Measurements from ENCODE around the gene KCNT2.
A peak's percentile ranks its signal among the peaks of the same experiment; 100 is the strongest.
"Not testable (repeated sequence)": the region's sequence is repeated elsewhere in the genome, so short reads cannot be mapped to it uniquely, and the experiment has no call there.

Gene KCNT2

GRCh38 chr1:196510451-196510850, 97.8 kb downstream of the KCNT2 start:
- DNase-seq = no peak

DNA sequence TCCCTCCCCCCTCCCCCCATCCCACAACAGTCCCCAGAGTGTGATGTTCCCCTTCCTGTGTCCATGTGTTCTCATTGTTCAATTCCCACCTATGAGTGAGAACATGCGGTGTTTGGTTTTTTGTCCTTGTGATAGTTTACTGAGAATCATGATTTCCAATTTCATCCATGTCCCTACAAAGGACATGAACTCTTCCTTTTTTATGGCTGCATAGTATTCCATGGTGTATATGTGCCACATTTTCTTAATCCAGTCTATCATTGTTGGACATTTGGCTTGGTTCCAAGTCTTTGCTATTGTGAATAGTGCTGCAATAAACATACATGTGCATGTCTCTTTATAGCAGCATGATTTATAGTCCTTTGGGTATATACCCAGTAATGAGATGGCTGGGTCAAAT, 104.0 kb downstream of the KCNT2 start:
- not testable (repeated sequence) for DNase-seq

DNA sequence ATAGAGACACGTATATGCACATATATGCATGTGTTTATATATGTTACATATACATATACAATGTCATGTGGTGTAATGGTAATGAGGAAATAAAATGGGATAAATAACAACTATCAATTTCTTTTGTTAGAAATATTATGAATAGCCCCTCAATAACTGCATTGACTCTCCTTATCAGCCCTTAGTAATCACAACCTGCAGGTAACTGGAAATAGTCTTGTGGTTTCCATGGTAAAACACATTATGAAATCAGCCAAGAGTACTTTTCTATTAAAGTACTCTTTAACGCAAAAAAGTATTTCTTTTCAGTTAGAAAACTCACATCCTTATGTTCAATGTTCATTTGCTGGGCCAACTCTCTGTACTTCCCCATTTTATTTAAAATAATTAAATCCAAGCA, 105.8 kb downstream of the KCNT2 start:
- no peak for DNase-seq

DNA sequence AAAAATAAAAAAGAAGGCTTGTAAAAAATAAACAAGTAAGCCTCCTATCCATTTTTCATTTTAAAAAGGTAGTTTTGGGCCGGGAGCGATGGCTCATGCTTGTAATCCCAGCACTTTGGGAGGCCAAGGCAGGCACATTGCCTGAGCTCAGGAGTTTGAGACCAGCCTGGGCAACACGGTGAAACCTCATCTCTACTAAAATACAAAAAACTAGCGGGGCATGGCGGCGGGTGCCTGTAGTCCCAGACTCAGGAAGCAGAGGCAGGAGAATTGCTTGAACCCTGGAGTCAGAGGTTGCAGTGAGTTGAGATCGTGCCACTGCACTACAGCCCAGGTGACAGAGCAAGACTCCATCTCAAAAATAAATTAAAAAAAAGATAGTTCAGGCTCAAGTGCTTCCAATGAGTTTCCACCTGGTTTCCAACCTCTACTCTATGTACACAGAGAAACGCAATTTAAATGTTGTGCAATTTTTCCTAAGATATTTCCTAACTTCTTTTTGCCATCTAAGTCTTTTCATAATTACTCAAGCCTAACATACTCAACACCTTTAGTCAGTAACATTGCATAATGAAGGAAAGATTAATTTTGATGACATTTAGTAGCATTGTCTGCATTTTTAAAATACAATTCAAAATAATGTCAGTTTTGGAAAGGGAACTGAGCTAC, 106.3 kb downstream of the KCNT2 start:
- DNase-seq = no peak

- DNase-seq = no peak
These were observed 110.4 kb downstream of the KCNT2 start for GRCh38 chr1:196497817-196498216.

DNA sequence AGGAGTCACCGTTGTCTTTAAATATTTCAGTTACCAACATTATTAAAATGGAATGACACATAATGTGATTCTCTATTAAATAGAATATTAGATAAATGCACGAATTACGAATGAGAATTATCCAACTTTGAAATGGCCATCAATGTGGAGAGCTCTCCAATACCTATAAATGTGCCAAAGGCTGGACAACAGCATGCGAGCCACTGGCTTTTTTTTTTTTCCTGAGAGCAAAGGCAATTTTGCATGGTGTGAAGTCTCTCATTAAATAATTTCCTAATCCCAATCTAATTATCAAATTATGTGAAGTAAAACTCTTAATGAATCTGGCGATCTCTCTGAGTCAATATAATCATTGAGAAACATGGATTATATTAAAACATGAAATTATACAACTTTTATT, 113.5 kb downstream of the KCNT2 start:
- no peak for DNase-seq

GRCh38 chr1:196493881-196494280, 114.4 kb downstream of the KCNT2 start:
- DNase-seq = no peak

GRCh38 chr1:196488579-196488978, 119.7 kb downstream of the KCNT2 start:
- no peak for DNase-seq

- DNase-seq = no peak
These were observed 121.9 kb downstream of the KCNT2 start for GRCh38 chr1:196486346-196486745.

DNA sequence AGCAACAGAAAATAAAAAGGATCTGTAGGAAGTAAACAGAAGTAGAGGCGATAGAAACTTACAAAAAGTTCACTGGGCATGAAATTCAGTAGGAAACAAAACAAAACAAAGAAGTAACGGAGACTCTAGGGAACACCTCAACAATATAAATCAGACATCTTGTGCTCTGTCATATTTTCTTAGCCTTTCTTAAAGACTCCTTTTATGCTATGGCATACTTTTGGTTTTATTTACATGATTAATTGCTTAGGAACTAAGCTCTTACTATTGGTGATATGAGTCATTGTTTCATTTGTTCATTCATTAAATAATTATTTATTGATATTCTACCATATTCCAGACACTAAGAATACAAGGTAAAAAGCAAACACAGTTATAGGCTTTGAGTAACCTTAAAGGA, 126.6 kb downstream of the KCNT2 start:
- DNase-seq = no peak

GRCh38 chr1:196477262-196477661, 131.0 kb downstream of the KCNT2 start:
- no peak for DNase-seq

DNA sequence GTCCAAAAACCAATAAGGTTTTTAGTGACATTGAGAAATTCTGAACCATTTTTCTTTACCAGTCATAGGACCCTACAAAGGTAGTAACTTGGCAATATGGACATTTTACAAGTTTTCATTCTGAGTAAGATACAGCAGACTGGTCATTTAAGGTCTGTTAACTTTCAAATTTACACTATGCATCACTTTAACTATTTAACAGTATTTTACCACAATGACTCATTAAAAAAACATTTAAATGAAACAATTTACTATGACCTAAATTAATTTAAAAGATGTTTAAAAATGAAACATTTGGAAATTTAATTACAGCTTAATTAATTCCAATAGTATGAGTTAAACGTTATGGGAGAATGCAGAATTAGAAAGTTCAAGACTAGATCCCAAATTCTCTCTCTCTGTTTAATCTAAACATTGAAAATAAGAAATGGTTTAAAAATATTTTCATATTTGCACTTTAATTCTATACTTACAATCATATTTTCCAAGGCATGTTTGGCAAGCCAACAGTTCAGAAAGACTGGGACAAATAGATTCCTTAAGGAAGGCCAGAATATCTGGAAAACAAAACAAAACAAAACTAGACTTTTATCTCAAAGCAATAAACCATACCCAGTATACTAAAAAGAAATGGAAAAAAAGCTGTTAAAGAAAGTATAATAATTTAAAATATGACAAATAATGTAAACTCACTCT, 140.9 kb downstream of the KCNT2 start:
- no peak for DNase-seq

DNA sequence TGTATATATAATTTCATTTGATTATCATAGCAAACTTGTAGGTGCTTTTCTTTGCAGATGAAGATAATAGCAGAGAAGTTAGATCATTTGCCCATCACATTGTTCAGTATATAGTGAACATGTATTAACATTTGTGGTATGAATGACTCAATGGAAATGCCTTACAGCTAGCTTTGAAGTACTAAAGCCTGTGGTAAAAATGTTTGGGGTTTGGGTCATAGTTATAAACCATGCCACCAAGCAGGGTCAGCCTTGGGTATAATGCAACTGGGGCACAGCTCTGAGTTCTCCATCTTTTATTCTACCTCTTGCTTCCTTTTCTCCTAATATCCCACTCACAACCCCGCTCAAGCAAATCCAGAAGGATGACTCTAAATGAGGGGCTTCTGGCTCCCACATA, 141.6 kb downstream of the KCNT2 start:
- no peak for DNase-seq

DNA sequence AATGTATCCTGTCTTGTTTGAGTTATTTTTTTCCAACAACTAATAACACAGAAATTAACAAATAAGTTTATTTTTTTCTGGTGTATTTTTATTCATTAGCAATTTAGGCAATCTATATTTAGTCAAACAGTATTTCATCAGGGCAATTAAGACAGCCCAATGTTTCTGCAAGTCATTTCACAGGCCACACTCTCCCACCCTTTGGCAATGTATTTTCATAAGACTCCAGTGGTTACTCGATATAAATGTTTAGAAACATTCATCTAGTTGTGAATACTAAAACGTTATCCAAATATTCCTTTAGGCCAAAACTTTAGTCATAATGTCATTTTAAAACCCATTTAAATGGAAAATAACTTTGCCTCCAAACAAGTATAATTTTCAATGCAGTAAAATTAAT, 142.1 kb downstream of the KCNT2 start:
- DNase-seq = no peak

- peak; percentile 23 for DNase-seq
These were observed 143.7 kb downstream of the KCNT2 start for GRCh38 chr1:196464480-196464941.

DNA sequence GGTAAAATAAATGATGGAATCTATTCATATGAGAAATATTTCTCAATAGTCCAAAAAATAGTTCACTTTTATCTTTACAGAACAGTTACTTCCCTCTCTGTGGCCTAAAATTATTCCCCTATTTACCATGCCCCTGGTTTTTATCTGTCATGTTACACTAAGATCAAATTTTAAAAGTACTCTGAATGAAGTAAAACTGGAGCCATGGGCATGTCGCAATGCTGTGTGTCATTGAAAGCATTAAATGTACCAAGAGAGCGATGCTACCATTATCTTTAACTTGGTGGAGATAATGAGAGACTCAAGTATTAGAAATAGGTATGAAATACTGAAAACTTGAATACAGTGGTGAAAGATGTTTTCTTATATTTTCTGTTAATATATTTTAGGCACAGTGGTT, 146.2 kb downstream of the KCNT2 start:
- no peak for DNase-seq

DNA sequence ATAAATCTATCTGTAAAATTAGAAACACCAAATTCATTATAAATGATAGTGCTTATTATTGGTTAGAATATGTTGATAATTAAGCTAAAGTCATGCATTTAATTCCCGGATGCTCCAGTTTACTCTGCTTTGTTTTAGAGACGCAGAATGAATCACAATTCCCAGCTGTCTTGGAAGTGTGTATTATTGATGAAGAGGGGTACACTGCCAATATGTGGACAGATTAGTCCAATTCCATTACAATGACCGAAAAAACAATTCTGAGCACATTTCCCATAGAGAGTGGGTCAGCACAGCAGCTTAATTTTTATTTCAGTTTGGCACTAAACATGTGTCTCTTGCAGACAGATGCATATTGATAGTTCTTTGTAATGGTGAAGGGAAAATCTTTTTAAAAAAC, 146.7 kb downstream of the KCNT2 start:
- DNase-seq = no peak

DNA sequence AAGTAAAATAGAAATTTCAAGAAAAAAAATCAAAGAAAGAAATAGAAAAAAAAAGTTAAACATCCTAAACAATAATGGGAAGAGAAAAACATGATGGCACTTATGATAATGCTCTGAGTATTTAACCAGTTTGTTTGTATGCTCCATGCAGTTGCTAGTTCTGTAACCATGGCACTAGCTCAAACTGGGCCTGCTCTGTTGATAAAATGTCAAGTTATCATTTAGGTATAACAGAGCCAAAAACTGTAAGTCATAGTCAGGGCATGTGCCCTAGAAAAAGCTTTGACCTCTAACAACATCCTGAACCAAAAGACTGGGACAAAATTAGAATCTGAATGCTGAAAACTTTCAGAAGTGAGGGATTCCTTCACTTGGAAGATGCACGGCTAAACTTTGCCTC, 148.9 kb downstream of the KCNT2 start:
- no peak for DNase-seq

- DNase-seq = no peak
These were observed 153.4 kb downstream of the KCNT2 start for GRCh38 chr1:196454792-196455191.

DNA sequence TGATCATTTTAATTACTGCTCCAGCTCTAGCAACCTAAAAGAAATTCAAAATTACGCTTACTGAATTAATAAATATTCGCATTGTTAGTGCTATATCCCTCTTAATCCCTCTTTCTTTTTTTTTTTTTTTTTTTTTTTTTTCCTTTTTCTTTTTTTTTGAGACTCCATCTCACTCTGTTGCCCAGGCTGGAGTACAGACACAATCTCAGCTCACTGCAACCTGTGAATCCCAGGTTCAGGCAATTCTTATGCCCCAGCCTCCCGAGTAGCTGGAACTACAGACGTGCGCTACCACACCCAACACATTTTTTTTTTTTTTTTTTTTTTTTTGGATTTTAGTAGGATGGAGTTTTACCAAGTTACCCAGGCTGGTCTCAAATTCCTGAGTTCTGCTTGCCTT, 157.1 kb downstream of the KCNT2 start:
- no peak for DNase-seq

DNA sequence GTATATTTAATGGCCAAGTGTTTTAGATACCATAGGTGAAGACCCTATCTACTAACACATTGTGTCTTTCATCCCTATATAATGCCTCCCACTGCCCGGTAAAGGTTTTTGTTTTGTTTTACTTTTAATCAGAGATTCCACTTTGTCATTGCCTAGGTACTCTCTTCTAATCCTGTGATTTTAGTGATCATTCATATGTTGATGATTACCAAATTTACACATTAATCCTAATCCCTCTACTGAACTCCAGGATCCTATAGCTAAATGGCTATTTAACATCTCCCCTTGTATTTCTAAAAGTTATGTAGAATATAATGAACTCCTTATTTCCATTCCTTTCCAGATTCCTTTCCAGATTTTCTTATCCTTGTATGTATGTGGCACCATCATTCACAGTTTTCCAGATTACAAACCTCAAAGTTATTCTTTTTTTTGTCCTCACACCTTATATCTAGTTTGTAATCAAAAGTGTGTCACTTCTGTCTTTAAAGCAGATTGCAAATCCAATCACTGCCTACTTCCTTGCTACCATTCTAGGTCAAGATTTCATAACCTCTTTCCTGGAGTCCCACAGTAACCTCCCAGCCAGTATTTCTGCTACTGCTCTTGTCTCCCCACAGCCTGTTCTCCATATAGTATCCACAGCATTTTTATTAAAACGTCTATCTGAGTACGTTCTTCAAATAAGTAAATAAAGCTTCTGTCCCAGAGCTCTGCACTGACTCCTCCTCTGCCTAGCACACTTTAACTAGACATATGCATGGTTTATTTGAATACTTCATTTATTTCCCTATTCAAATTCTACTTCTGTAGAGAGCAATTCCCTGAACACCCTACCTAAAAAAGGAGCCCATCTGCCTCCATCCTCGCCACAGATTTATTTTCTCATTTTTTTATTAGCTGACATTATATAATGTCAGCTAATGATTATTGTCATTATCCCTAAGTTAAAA, 157.8 kb downstream of the KCNT2 start:
- no peak for DNase-seq

DNA sequence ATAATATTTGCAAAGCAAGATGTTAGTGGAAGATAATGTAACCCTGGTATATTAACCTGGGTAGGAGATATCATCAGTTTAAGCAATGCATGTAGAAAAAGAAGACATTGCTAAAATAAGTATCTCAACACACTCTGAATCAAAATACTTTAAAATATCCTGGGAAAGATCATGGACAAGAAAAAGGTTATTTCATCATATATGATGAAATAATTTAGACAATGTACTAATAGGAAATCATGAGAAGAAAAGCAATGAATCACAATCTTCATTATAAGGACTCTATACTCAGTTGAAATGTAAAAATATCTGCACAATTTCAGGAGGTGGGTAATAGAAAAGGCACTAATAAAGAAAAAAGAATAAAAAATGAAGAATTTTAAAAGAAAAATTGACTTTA, 158.8 kb downstream of the KCNT2 start:
- DNase-seq = no peak

DNA sequence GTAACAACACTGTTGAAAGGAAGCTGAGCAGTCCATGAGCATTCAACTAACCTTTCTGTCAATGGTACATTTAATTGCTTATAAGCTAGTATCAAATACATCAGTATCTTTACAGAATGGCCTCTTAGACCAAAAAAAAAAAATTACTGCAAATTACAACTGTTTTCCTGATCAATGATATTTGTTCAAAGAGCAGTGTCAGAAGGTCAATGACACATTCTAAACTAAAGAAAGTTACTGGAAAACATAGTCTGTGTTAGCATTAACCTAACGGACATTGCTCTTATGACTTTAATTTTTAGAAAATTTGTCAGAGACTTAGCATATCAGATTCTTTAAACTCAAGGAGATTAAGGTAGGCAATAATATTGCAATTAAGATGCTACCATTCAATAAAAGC, 162.5 kb downstream of the KCNT2 start:
- no peak for DNase-seq

DNA sequence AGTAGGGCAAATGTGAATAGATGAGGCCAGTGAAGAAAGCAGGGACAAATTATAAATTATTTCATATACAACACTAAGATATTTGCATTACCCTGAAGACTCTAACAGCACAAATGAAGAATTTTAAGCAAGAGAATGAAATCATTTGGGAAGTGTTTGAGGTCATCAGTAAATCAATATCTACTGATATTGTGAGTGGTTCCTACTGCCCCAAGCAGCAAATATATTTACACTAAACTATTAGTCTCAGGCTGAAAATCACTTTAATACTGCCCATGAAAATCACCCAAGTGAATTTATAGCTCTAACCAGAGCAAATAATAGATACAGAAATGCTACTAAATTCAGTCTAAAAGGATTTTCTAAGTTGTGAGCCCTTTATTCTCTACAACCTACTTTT, 163.6 kb downstream of the KCNT2 start:
- DNase-seq = no peak
